Stimulated activated CD8-positive, alpha-beta memory T cell treated with anti-CD3 and anti-CD28 coated beads, Interleukin-4, amount 100 ng/mL, for 4 hours (primary cell): ENCODE data around the gene TYW1B.
"Not testable (repeated sequence)": the region's sequence is repeated elsewhere in the genome, so short reads cannot be mapped to it uniquely, and the experiment has no call there.

ENCODE experiments used
- DNase-seq, 2 donors: peaks; one replicate each; pipeline ENCODE4 v3.0.0-alpha.2; 2020; ENCODE audit warnings: low read depth in 2 of 2, low spot score in 1 of 2

Gene TYW1B

GRCh38 chr7:72760602-72761001, 67.4 kb downstream of the TYW1B start:
- no peak for DNase-seq

DNA sequence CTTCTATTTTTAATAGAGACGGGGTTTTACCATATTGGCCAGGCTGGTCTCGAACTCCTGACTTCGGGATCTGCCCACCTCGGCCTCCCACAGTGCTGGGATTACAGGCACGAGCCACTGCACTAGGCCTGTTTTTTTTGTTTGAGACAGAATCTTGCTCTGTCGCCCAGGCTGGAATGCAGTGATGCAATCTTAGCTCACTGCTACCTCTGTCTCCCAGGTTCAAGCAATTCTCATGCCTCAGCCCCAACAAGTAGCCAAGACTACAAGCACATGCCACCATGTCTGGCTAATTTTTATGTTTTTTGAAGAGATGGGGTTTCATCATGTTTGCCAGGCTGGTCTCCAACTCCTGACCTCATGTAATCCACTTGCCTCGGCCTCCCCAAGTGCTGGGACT, 73.7 kb downstream of the TYW1B start:
- no peak for DNase-seq

- DNase-seq: no peak
These were observed 74.2 kb downstream of the TYW1B start for GRCh38 chr7:72753781-72754180.

GRCh38 chr7:72753229-72753628, 74.8 kb downstream of the TYW1B start:
- DNase-seq: not testable (repeated sequence)

DNA sequence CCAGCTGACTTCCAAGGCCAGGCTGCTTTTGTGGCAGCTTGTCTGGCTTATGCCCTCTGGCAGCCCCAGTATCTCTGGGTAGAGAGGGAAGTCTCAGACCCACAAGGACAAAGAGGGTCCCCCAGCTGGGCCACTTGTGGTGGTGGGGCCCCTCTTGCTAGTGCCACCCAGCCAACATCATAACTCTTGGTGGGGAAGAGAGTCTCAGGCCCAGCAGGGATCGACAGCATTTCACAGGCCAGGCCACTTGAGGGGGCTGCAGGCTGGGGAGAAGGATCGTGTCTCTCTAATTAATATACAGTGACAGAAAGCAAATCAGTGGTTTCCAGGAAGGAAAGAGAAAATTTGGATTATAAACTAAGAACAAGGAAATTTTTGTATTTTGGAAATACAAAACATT, 76.0 kb downstream of the TYW1B start:
- no peak for DNase-seq

DNA sequence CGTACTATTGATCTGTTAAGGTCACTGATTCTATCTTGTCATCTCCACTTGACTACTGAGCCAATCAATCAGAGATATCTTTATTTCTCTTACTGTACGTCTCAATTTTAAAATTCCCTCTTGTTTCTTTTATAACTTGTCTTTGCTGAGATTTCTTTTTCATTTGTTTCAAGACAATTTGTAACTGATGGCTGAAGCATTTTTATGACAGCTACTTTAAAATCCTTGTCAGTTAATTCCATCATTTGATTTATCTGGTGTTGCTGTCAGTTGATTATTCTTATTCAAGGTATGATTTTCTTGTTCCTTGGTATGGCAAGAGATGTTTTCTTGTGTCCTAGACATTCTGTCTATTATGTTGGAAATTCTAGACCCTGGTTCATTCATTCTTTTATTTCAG, 76.6 kb downstream of the TYW1B start:
- no peak for DNase-seq

- not testable (repeated sequence) for DNase-seq
These were observed 79.4 kb downstream of the TYW1B start for GRCh38 chr7:72748649-72749048.

GRCh38 chr7:72744244-72744926, 83.6 kb downstream of the TYW1B start:
- DNase-seq: not testable (repeated sequence)

DNA sequence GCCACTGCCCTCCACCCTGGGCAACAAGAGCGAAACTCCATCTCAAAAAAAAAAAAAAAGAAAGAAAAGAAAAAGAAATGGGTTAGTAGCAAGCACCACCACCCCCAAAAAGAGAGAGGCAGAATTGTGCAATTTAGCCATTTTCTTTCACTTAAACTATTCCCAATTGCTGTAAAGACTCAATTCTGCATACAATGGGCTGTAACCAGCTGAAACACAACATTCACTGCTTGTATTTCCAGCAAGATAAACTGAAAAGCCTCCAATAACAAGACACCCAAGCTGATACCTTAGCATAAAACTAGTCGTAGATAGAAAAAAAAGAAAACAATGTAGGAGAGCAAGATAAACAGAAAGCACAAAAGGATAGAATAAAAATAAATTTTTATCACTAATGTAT, 84.2 kb downstream of the TYW1B start:
- DNase-seq: not testable (repeated sequence)

GRCh38 chr7:72739716-72740115, 88.3 kb downstream of the TYW1B start:
- DNase-seq: not testable (repeated sequence)

DNA sequence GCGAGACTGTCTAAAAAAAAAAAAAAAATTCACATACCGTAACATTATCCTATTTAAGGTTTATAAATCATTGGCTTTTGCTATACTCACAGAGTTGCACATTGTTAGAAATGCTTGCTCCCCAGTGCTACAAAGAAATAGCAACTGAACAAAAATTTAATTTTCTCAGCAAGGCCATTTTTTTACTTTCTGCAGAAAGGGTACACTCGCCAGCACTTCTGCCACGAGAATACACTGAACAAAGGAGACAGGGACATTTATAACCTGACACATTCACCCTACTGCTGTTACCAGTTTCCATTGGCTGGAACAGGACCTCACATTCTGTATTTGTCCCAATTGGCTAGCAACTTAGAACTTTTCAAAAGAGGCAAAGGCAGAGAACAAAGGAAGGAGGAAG, 92.1 kb downstream of the TYW1B start:
- DNase-seq: not testable (repeated sequence)

DNA sequence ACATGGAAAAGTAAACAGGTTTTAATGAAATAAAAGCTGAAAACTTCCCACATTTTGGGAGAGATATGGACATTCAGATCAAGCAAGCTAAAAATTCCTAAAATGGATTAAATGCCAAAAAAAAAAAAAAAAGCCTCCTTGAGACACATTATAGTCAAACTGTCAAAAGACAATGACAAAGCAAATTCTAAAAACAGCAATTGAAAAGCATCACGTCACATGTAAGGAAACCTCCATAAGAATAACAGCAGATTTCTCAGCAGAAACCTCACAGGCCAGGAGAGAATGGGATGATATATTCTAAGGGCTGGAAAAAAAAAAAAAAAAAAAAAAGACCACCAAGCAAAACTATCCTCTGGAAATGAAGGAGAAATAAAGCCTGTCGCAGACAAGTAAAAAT, 97.2 kb downstream of the TYW1B start:
- DNase-seq: not testable (repeated sequence)

DNA sequence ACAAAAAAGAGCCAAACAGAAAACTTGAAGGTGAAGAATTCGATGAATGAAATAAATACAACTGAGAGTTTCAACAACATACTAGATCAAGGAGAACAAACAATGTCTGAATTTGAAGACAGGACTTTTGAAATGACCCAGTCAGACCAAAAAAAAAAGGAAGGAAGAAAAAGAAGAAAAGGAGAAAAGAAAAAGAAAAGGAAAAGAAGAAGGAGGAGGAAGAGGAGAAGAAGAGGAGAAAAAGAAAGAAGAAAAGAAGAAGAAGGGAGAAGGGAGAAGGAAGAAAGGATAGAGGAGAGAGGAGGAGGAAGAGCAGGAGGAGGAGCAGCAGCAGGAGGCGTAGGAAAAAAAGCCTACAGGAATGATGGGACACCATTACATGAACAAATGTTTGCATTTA, 97.6 kb downstream of the TYW1B start:
- not testable (repeated sequence) for DNase-seq

- DNase-seq: not testable (repeated sequence)
These were observed 98.9 kb downstream of the TYW1B start for GRCh38 chr7:72729130-72729529.

- not testable (repeated sequence) for DNase-seq
These were observed 105.3 kb downstream of the TYW1B start for GRCh38 chr7:72722694-72723093.

- not testable (repeated sequence) for DNase-seq
These were observed 107.1 kb downstream of the TYW1B start for GRCh38 chr7:72720890-72721289.

DNA sequence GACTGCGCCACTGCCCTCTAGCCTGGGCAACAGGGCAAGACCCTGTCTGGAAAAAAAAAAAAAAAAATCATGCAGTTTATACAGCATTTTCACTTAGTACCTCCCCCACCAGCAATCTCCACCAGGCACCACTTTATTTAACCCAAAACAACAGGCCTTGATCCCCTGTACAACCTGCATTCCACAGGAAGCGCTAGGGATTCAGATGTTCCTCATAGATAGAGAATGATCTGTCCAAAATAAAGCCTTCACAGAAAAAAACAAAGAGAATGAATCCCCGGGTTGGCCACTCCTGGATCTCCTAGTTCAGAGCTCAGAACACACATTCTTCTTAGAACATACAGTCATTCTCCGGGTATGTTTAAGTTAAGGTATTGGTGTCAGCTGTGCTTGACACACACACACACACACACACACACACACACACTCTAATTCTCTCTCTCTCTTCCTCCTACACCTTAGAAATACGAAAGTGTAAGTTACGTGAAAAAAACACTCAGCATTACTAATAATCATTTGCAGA, 110.7 kb downstream of the TYW1B start:
- not testable (repeated sequence) for DNase-seq

DNA sequence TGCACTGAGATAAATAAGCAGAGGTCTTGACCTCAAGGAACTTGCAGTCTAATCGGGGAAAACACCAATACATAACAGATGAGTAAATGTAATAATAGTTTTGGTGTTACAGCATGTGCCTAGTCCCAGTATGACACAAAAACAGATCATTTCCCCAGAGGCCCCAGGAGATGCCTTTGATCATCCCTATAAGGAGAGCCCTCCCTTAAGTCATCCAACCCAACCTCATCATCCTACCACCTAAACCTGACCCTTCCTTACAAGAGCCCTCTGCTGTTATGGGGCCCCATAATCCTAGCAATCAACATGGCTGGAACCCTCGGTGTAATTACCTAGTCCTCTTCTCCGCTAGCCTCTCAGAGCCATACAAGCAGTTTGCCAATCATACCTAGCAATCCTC, 116.1 kb downstream of the TYW1B start:
- not testable (repeated sequence) for DNase-seq

DNA sequence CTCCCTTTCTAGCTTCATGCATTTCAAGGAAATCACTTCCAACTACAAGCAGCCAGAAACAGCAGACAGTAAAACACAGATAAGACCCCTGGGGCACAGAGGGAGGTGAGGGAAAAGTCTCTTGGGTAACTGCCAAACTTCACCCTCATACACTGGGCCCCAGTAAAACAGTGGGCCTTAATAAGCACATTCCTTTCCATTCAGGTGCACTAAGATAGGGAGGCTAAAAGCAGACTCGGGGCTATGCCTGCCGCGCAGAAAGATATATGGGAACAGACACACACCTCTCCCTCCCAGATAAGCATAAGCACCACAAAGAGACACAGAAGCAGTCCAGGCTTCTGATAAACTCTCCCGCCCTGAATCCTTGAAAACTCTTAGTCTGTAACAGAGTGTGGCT, 117.0 kb downstream of the TYW1B start:
- no peak for DNase-seq

GRCh38 chr7:72709909-72710308, 118.1 kb downstream of the TYW1B start:
- no peak for DNase-seq

GRCh38 chr7:72708371-72709050, 119.5 kb downstream of the TYW1B start:
- DNase-seq: not testable (repeated sequence)

DNA sequence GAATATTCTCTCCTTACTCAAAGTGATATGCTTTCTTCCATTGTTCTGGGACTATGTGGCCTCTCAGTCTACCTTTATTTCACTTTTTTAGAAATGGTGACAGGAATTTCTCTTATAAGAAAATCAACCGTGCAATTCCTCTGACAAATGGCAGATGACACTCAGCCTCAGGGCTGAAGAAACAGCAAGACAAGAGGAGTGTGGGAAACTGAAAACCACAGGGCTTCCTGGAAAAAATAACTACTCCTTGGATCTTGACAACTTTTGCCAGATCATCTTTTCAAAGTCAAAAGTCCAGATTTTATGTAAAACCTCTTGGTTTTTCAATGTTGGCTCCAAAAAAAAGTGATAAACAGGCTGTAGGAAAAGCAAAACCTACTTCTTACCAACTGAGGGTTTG, 121.5 kb downstream of the TYW1B start:
- DNase-seq: no peak
